ENCODE measurements around the gene SOS1. TPM values are rescaled to one million over a fixed set of nuclear protein-coding genes. Genes with fewer than 3 reads are reported as not detected.

SOS1 gene
- total RNA-seq, 8 experiments from 2014 or later: 15.0 to 224 (median 26.1) TPM

- Histone ChIP-seq H3K4me1 (replicated peaks in 1 of 2) (no peaks in the 10 kb centered on the region), H3K27ac (no peak overlapping the region), H3K4me3 (no peak overlapping the region)
- ATAC-seq (replicated peaks in 6 of 8): no peak
- WGBS, 10 experiments: 56 to 90% (median 78%) methylated on average over 1 to 3 of the region's 3 CpGs
- in situ Hi-C loops (cut with MboI; ENCODE audit: low pct_unique_long_range_greater_than_20kb in 2 of 9, low sequenced_read_pairs in 9 of 9, unreplicated experiment in 9 of 9): no loop called here
Observed at GRCh38 chr2:39133215-39133851, 12.5 kb upstream of the SOS1 start.

GRCh38 chr2:39128919-39129391, 8.1 kb upstream of the SOS1 start:
- peaks cover 3 to 4% of the 10 kb centered on the region in 2 donors for H3K4me1 ChIP-seq (replicated peaks in 1 of 2)
- in situ Hi-C loops (cut with MboI; ENCODE audit: low pct_unique_long_range_greater_than_20kb in 2 of 9, low sequenced_read_pairs in 9 of 9, unreplicated experiment in 9 of 9): no loop called here
- H3K27ac ChIP-seq: no peak overlapping the region
- no peak overlapping the region for H3K4me3 ChIP-seq
- no peak for ATAC-seq (replicated peaks in 6 of 8)
- 80 to 100% (median 100%) methylated on average over 1 of the region's 1 CpG; no CpG with 5 or more reads in 4 of the 10 experiments for WGBS, 10 experiments

GRCh38 chr2:39127973-39128372, 7.1 kb upstream of the SOS1 start:
- in situ Hi-C loops (cut with MboI; ENCODE audit: low pct_unique_long_range_greater_than_20kb in 2 of 9, low sequenced_read_pairs in 9 of 9, unreplicated experiment in 9 of 9): no loop called here
- WGBS, 10 experiments: 17 to 40% (median 38%) methylated on average over 1 of the region's 1 CpG; no CpG with 5 or more reads in 7 of the 10 experiments

GRCh38 chr2:39124746-39125057, 3.9 kb upstream of the SOS1 start:
- Histone ChIP-seq H3K4me1 (replicated peaks in 1 of 2) (peaks cover 16 to 18% of the 10 kb centered on the region in 2 donors), H3K4me3 (peak overlapping the region; percentile 46 to 59 (median 52)), H3K27ac (peak overlapping the region; percentile 34 to 80)
- in situ Hi-C loops (cut with MboI; ENCODE audit: low pct_unique_long_range_greater_than_20kb in 2 of 9, low sequenced_read_pairs in 9 of 9, unreplicated experiment in 9 of 9): loop anchor here in 1 of 9 experiments (25.0 kb wide), 1 partner anchor 113 kb away; the partner anchor contains the start of gene CDKL4
- ATAC-seq (replicated peaks in 6 of 8): peak; percentile 3 to 29 (median 12)
- 0 to 10% (median 2%) methylated on average over 2 to 8 of the region's 10 CpGs; no CpG with 5 or more reads in 3 of the 10 experiments for WGBS, 10 experiments

More at GRCh38 chr2:39127973-39128372, 7.1 kb upstream of the SOS1 start:
- H3K4me3 ChIP-seq: no peak overlapping the region
- no peak for ATAC-seq (replicated peaks in 6 of 8)
- H3K27ac ChIP-seq: no peak overlapping the region
- H3K4me1 ChIP-seq (replicated peaks in 1 of 2): peaks cover 7 to 10% of the 10 kb centered on the region in 2 donors

- Histone ChIP-seq H3K4me1 (replicated peaks in 1 of 2) (peaks cover 16 to 18% of the 10 kb centered on the region in 2 donors), H3K27ac (peak overlapping the region; percentile 84 to 88), H3K4me3 (peak overlapping the region; percentile 46 to 59 (median 52))
- peak; percentile 63 to 86 (median 81) for ATAC-seq (replicated peaks in 6 of 8)
- in situ Hi-C loops (cut with MboI; ENCODE audit: low pct_unique_long_range_greater_than_20kb in 2 of 9, low sequenced_read_pairs in 9 of 9, unreplicated experiment in 9 of 9): loop anchor here in 1 of 9 experiments (25.0 kb wide), 1 partner anchor 113 kb away; the partner anchor contains the start of gene CDKL4
- WGBS, 10 experiments: 0 to 3% (median 0%) methylated on average over 1 to 10 of the region's 58 CpGs; no CpG with 5 or more reads in 1 of the 10 experiments
Observed at GRCh38 chr2:39124000-39124745, 3.3 kb upstream of the SOS1 start.

- no peak for ATAC-seq (replicated peaks in 6 of 8)
- in situ Hi-C loops (cut with MboI; ENCODE audit: low pct_unique_long_range_greater_than_20kb in 2 of 9, low sequenced_read_pairs in 9 of 9, unreplicated experiment in 9 of 9): loop anchor here in 1 of 9 experiments (25.0 kb wide), 1 partner anchor 114 kb away; the partner anchor contains the start of gene CDKL4
- H3K4me1 ChIP-seq (replicated peaks in 1 of 2): peaks cover 16 to 21% of the 10 kb centered on the region in 2 donors
- WGBS, 10 experiments: 58 to 100% (median 73%) methylated on average over 2 to 18 of the region's 25 CpGs; no CpG with 5 or more reads in 2 of the 10 experiments
- H3K27ac ChIP-seq: peak overlapping the region; percentile 84 to 88
- H3K4me3 ChIP-seq: peak overlapping the region; percentile 46 to 59 (median 52)
Observed at GRCh38 chr2:39123436-39123999, 2.7 kb upstream of the SOS1 start.

GRCh38 chr2:39121523-39122063, 742 bp upstream of the SOS1 start:
- Histone ChIP-seq H3K4me1 (replicated peaks in 1 of 2) (peaks cover 22 to 28% of the 10 kb centered on the region in 2 donors), H3K4me3 (peak overlapping the region; percentile 51 to 98 (median 81)), H3K27ac (peak overlapping the region; percentile 93 to 95)
- in situ Hi-C loops (cut with MboI; ENCODE audit: low pct_unique_long_range_greater_than_20kb in 2 of 9, low sequenced_read_pairs in 9 of 9, unreplicated experiment in 9 of 9): loop anchor here in 1 of 9 experiments (25.0 kb wide), 1 partner anchor 116 kb away; the partner anchor contains the start of gene CDKL4
- no peak for ATAC-seq (replicated peaks in 6 of 8)
- 13 to 76% (median 38%) methylated on average over 1 to 6 of the region's 7 CpGs for WGBS, 10 experiments

- WGBS, 10 experiments: no CpG with 5 or more reads among the region's 37 CpGs
- in situ Hi-C loops (cut with MboI; ENCODE audit: low pct_unique_long_range_greater_than_20kb in 2 of 9, low sequenced_read_pairs in 9 of 9, unreplicated experiment in 9 of 9): loop anchor here in 1 of 9 experiments (25.0 kb wide), 1 partner anchor 117 kb away; the partner anchor contains the start of gene CDKL4
- ATAC-seq (replicated peaks in 6 of 8): peak in 5 of 8 experiments; percentile 12 to 26 (median 25)
- Histone ChIP-seq H3K4me1 (replicated peaks in 1 of 2) (peaks cover 22 to 28% of the 10 kb centered on the region in 2 donors), H3K4me3 (peak overlapping the region; percentile 51 to 98 (median 81)), H3K27ac (peak overlapping the region; percentile 93 to 95)
Observed at GRCh38 chr2:39120521-39120770, 405 bp downstream of the SOS1 start.

- in situ Hi-C loops (cut with MboI; ENCODE audit: low pct_unique_long_range_greater_than_20kb in 2 of 9, low sequenced_read_pairs in 9 of 9, unreplicated experiment in 9 of 9): loop anchor here in 2 of 9 experiments (10.0 to 25.0 kb wide), 2 partner anchors 105 to 117 kb away; partner anchors contain the start of gene CDKL4 (in 1 of the 2)
- 0% methylated on average over 2 to 13 of the region's 63 CpGs; no CpG with 5 or more reads in 1 of the 10 experiments for WGBS, 10 experiments
Observed at GRCh38 chr2:39119732-39120520, 925 bp downstream of the SOS1 start.

GRCh38 chr2:39118786-39119499, 1.9 kb downstream of the SOS1 start:
- WGBS, 10 experiments: 0 to 30% (median 22%) methylated on average over 1 to 6 of the region's 6 CpGs; no CpG with 5 or more reads in 1 of the 10 experiments

More at GRCh38 chr2:39119732-39120520, 925 bp downstream of the SOS1 start:
- Histone ChIP-seq H3K27ac (peak overlapping the region; percentile 93 to 95), H3K4me3 (peak overlapping the region; percentile 51 to 98 (median 81)), H3K4me1 (replicated peaks in 1 of 2) (peaks cover 19 to 24% of the 10 kb centered on the region in 2 donors)
- peak; percentile 16 to 50 (median 34) for ATAC-seq (replicated peaks in 6 of 8)

GRCh38 chr2:39115556-39115955, 5.3 kb downstream of the SOS1 start:
- Histone ChIP-seq H3K4me1 (replicated peaks in 1 of 2) (peaks cover 6 to 10% of the 10 kb centered on the region in 2 donors), H3K4me3 (no peak overlapping the region), H3K27ac (no peak overlapping the region)
- ATAC-seq (replicated peaks in 6 of 8): no peak
- in situ Hi-C loops (cut with MboI; ENCODE audit: low pct_unique_long_range_greater_than_20kb in 2 of 9, low sequenced_read_pairs in 9 of 9, unreplicated experiment in 9 of 9): loop anchor here in 2 of 9 experiments (10.0 to 25.0 kb wide), 2 partner anchors 109 to 122 kb away; partner anchors contain the start of gene CDKL4 (in 1 of the 2)
- WGBS, 10 experiments: 80 to 100% (median 100%) methylated on average over 1 of the region's 1 CpG; no CpG with 5 or more reads in 2 of the 10 experiments

More at GRCh38 chr2:39118786-39119499, 1.9 kb downstream of the SOS1 start:
- H3K4me1 ChIP-seq (replicated peaks in 1 of 2): peaks cover 19 to 24% of the 10 kb centered on the region in 2 donors
- peak overlapping the region; percentile 51 to 98 (median 81) for H3K4me3 ChIP-seq
- ATAC-seq (replicated peaks in 6 of 8): no peak
- in situ Hi-C loops (cut with MboI; ENCODE audit: low pct_unique_long_range_greater_than_20kb in 2 of 9, low sequenced_read_pairs in 9 of 9, unreplicated experiment in 9 of 9): loop anchor here in 2 of 9 experiments (10.0 to 25.0 kb wide), 2 partner anchors 106 to 118 kb away; partner anchors contain the start of gene CDKL4 (in 1 of the 2)
- no peak overlapping the region for H3K27ac ChIP-seq
